B cell (primary cell): ENCODE results near the gene TRIO. TPM values are rescaled to one million over a fixed set of nuclear protein-coding genes. Genes with fewer than 3 reads are reported as not detected.

ENCODE experiments used
- ATAC-seq: fragments of 200-7000 bp; cut with Tn5 transposase; one replicate; pipeline ENCODE4 v1.10.0; 2021; ENCODE audit warnings: low read depth, mild to moderate bottlenecking, moderate number of reproducible peaks, moderate library complexity
- CTCF ChIA-PET: fragments of 350-600 bp; sonication (Branson Sonifier 250); formaldehyde crosslinking; loops from one replicate; lab custom pipeline; 2021; ENCODE audit warnings: antibody characterized with exemption, inconsistent platforms; lab: Charles Lee
- POLR2A ChIA-PET: fragments of 350-600 bp; sonication (Branson Sonifier 250); formaldehyde crosslinking; loops from one replicate; lab custom pipeline; 2021; ENCODE audit warnings: antibody characterized with exemption; lab: Charles Lee
- DNase-seq: peaks from one replicate; pipeline ENCODE4 v3.0.0; 2013
- H2AFZ ChIP-seq: 2 replicates; pipeline ENCODE4 v1.6.1; 2012; ENCODE audit warnings: mild to moderate bottlenecking, low read depth, low read length; ENCODE audit not compliant: insufficient read depth, poor library complexity, severe bottlenecking
- H3K27ac ChIP-seq, 2 donors: 1 replicate in 1 of 2; 2 replicates in 1 of 2; pipeline ENCODE4 v1.5.1; 2012 to 2013; ENCODE audit warnings: low read length in 2 of 2, mild to moderate bottlenecking in 2 of 2, moderate library complexity in 1 of 2
- H3K27me3 ChIP-seq, 4 experiments: fragments of 200-600 bp in 1 of 4; sonication (generic) in 1 of 4; replicated peaks in 1 of 4; 1 replicate in 2 of 4; 2 replicates in 2 of 4; pipeline versions ENCODE4 v1.6.1 to v1.7.0; 2013 to 2016; ENCODE audit warnings: low read length in 3 of 4, mild to moderate bottlenecking in 2 of 4, mixed read lengths in 1 of 4, moderate library complexity in 1 of 4; ENCODE audit not compliant: insufficient read depth in 4 of 4, control insufficient read depth in 3 of 4; ENCODE audit errors: control extremely low read depth in 1 of 4
- H3K36me3 ChIP-seq, 2 experiments: replicated peaks in 1 of 2; 1 replicate in 1 of 2; 2 replicates in 1 of 2; pipeline versions ENCODE4 v1.6.1 to v1.7.1; 2013; ENCODE audit warnings: low read length in 1 of 2; ENCODE audit not compliant: insufficient read depth in 2 of 2, control insufficient read depth in 1 of 2; ENCODE audit errors: control extremely low read depth in 1 of 2, extremely low read depth in 1 of 2
- H3K4me1 ChIP-seq, 2 donors: fragments of 200-600 bp in 1 of 2; sonication (generic) in 1 of 2; 1 replicate in 1 of 2; 2 replicates in 1 of 2; pipeline versions ENCODE4 v1.5.1 to v1.6.1; 2013 to 2017; ENCODE audit warnings: low read length in 2 of 2; ENCODE audit not compliant: control insufficient read depth in 2 of 2, insufficient read depth in 2 of 2
- H3K4me2 ChIP-seq: replicated peaks from 2 replicates; pipeline ENCODE3; 2012; ENCODE audit warnings: mild to moderate bottlenecking, low read depth, low read length; ENCODE audit not compliant: poor library complexity, severe bottlenecking
- H3K4me3 ChIP-seq, 5 experiments: fragments of 200-600 bp in 1 of 5; sonication (generic) in 1 of 5; 1 replicate in 3 of 5; 2 replicates in 2 of 5; pipeline versions ENCODE4 v1.5.1 to v1.7.0; 2011 to 2016; ENCODE audit warnings: low read length in 4 of 5, mild to moderate bottlenecking in 4 of 5, low read depth in 2 of 5, control low read depth in 1 of 5, moderate library complexity in 1 of 5; ENCODE audit not compliant: insufficient read depth in 1 of 5; ENCODE audit errors: control extremely low read depth in 1 of 5, extremely low read depth in 1 of 5
- H3K79me2 ChIP-seq: fragments of 200-600 bp; sonication (generic); one replicate; pipeline ENCODE4 v1.6.0; 2016; ENCODE audit warnings: low read length; ENCODE audit not compliant: control insufficient read depth, insufficient read depth
- H3K9ac ChIP-seq: fragments of 200-600 bp; sonication (generic); 2 replicates; pipeline ENCODE4 v1.6.1; 2017; ENCODE audit warnings: mild to moderate bottlenecking, low read length, moderate library complexity
- H3K9me3 ChIP-seq, 3 donors: one replicate each; pipeline versions ENCODE4 v1.6.1 to v1.7.1; 2013; ENCODE audit warnings: low read length in 2 of 3; ENCODE audit not compliant: control insufficient read depth in 2 of 3, insufficient read depth in 1 of 3; ENCODE audit errors: control extremely low read depth in 1 of 3
- H4K20me1 ChIP-seq: 2 replicates; pipeline ENCODE4 v1.6.0; 2012; ENCODE audit warnings: mild to moderate bottlenecking, low read length; ENCODE audit not compliant: insufficient read depth, control insufficient read depth, poor library complexity, severe bottlenecking
- H3K27ac Mint-ChIP-seq: one replicate; pipeline ENCODE4 v1.8.0; 2021; ENCODE audit warnings: mixed read lengths
- H3K27me3 Mint-ChIP-seq: one replicate; pipeline ENCODE4 v1.8.0; 2021; ENCODE audit warnings: mixed read lengths
- H3K4me1 Mint-ChIP-seq: one replicate; pipeline ENCODE4 v1.8.0; 2021; ENCODE audit warnings: mixed read lengths
- H3K4me3 Mint-ChIP-seq: one replicate; pipeline ENCODE4 v1.8.0; 2021; ENCODE audit warnings: mixed read lengths
- H3K9me3 Mint-ChIP-seq: one replicate; pipeline ENCODE4 v1.8.0; 2022; ENCODE audit warnings: mixed read lengths; ENCODE audit not compliant: insufficient read depth
- EZH2 ChIP-seq: IDR thresholded peaks from 2 replicates; pipeline ENCODE4 v1.6.1; 2012; ENCODE audit warnings: borderline replicate concordance, low read depth, mild to moderate bottlenecking, moderate library complexity, low read length; ENCODE audit not compliant: insufficient read depth, poor library complexity, severe bottlenecking
- WGBS: methylation state at CpG from one replicate; pipeline ENCODE4 v1.1.5; 2013; ENCODE audit warnings: missing lambda C conversion rate; ENCODE audit not compliant: insufficient coverage; 5-methylcytosine and 5-hydroxymethylcytosine counted together
- intact Hi-C: fragments of 100-400 bp; cut with micrococcal nuclease; formaldehyde crosslinking; loops from one replicate; pipeline ENCODE4 v1.10.0; 2022
- polyA plus RNA-seq: library from polyadenylated mRNA; depleted of rRNA; stranded (reverse); fragments of >200 nt; gene quantifications from 2 replicates; pipeline ENCODE4 v1.2.3, GENCODE V29; 2012
- total RNA-seq, 2 donors: library from RNA; stranded (reverse); fragments of 120-200 nt in 1 of 2; gene quantifications; 1 replicate in 1 of 2; 2 replicates in 1 of 2; pipeline versions ENCODE4 v1.2.3 to v1.2.4, GENCODE V29; 2013 to 2022
- TF ChIP-seq, protein P1 (sequence below): fragments of 200-600 bp; IDR thresholded peaks from one replicate; pipeline ENCODE4 v1.8.0; 2022; ENCODE audit warnings: antibody characterized with exemption, mild to moderate bottlenecking

The TRIO gene
- total and polyA plus RNA-seq, 2 donors (not counting 1 experiment from before 2014, with no cell fraction given) = 90.5 to 479 TPM

GRCh38 chr5:14450018-14450524 lies 306.9 kb downstream of the TRIO start:
- intact Hi-C loops = no loop called here
- Histone ChIP-seq H3K9ac (no peak overlapping the region), H3K27me3 (no peaks in the 10 kb centered on the region), H3K4me2 (no peak overlapping the region), H3K9me3 (peaks cover 0 to 5% (median 0%) of the 10 kb centered on the region in 3 donors), H3K36me3 (peaks cover 7 to 21% of the 10 kb centered on the region in 2 experiments), H3K79me2 (no peaks in the 10 kb centered on the region), H3K27ac (no peak overlapping the region), H4K20me1 (peaks cover 7% of the 10 kb centered on the region), H2AFZ (no peak overlapping the region), H3K4me3 (no peak overlapping the region), H3K4me1 (no peaks in the 10 kb centered on the region)
- CTCF ChIA-PET = no interaction called here
- Mint-ChIP-seq H3K9me3 (no peaks in the 10 kb centered on the region), H3K4me1 (peaks cover 12% of the 10 kb centered on the region), H3K4me3 (no peak overlapping the region), H3K27ac (no peak overlapping the region), H3K27me3 (no peaks in the 10 kb centered on the region)
- WGBS = 83% methylated on average over 9 of the region's 11 CpGs
- ATAC-seq (no peak), DNase-seq (no peak)
- TF ChIP-seq EZH2 = no peak
- TF ChIP-seq, protein P1, sequence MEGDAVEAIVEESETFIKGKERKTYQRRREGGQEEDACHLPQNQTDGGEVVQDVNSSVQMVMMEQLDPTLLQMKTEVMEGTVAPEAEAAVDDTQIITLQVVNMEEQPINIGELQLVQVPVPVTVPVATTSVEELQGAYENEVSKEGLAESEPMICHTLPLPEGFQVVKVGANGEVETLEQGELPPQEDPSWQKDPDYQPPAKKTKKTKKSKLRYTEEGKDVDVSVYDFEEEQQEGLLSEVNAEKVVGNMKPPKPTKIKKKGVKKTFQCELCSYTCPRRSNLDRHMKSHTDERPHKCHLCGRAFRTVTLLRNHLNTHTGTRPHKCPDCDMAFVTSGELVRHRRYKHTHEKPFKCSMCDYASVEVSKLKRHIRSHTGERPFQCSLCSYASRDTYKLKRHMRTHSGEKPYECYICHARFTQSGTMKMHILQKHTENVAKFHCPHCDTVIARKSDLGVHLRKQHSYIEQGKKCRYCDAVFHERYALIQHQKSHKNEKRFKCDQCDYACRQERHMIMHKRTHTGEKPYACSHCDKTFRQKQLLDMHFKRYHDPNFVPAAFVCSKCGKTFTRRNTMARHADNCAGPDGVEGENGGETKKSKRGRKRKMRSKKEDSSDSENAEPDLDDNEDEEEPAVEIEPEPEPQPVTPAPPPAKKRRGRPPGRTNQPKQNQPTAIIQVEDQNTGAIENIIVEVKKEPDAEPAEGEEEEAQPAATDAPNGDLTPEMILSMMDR = no peak
- POLR2A ChIA-PET = no interaction called here

- TF ChIP-seq, protein P1 = no peak
- no peak for TF ChIP-seq EZH2
- Histone ChIP-seq H3K79me2 (no peaks in the 10 kb centered on the region), H3K27ac (no peak overlapping the region), H2AFZ (no peak overlapping the region), H3K4me2 (no peak overlapping the region), H3K36me3 (peaks cover 6 to 21% of the 10 kb centered on the region in 2 experiments), H3K4me3 (no peak overlapping the region), H3K27me3 (no peaks in the 10 kb centered on the region), H3K9ac (no peak overlapping the region), H4K20me1 (peaks cover 6% of the 10 kb centered on the region), H3K4me1 (no peaks in the 10 kb centered on the region), H3K9me3 (peaks cover 0 to 5% (median 0%) of the 10 kb centered on the region in 3 donors)
- H3K27me3 Mint-ChIP-seq = no peaks in the 10 kb centered on the region
- H3K4me1 Mint-ChIP-seq = peaks cover 12% of the 10 kb centered on the region
- CTCF ChIA-PET = no interaction called here
- ATAC-seq (no peak), DNase-seq (no peak)
- H3K4me3 Mint-ChIP-seq = no peak overlapping the region
- POLR2A ChIA-PET = no interaction called here
- no peaks in the 10 kb centered on the region for H3K9me3 Mint-ChIP-seq
- H3K27ac Mint-ChIP-seq = no peak overlapping the region
- intact Hi-C loops = no loop called here
- WGBS = no CpG with 5 or more reads among the region's 2 CpGs
These were observed 307.6 kb downstream of the TRIO start for GRCh38 chr5:14450742-14451141.
